OCI-M1 (cell line): Measurements from ENCODE around the gene AGRN.
A peak's percentile ranks its signal among the peaks of the same experiment; 100 is the strongest.
"Not testable (repeated sequence)": the region's sequence is repeated elsewhere in the genome, so short reads cannot be mapped to it uniquely, and the experiment has no call there.

Source experiments
- DNase-seq: peaks from one replicate; lab custom pipeline; 2025; lab: John Stamatoyannopoulos, UW

AGRN gene

GRCh38 chr1:1020000-1020404 lies at the start of gene AGRN:
Gene AGRN, plus strand, starts transcription at chr1:1020120. Its CDS starts 53 bp downstream, at chr1:1020173.
- peak; percentile 67 for DNase-seq

- no peak for DNase-seq
Observed at GRCh38 chr1:970242-970972, 49.5 kb upstream of the AGRN start.

GRCh38 chr1:970973-971730 lies 48.8 kb upstream of the AGRN start:
- no peak for DNase-seq

GRCh38 chr1:971751-972506 lies 48.0 kb upstream of the AGRN start:
- DNase-seq, result no peak

GRCh38 chr1:972726-973458 lies 47.0 kb upstream of the AGRN start:
- DNase-seq, result no peak

GRCh38 chr1:973459-974292 lies 46.2 kb upstream of the AGRN start:
- DNase-seq, result no peak

- no peak for DNase-seq
Observed at GRCh38 chr1:974293-974640, 45.7 kb upstream of the AGRN start.

- no peak for DNase-seq
Observed at GRCh38 chr1:974687-975328, 45.1 kb upstream of the AGRN start.

- DNase-seq, result no peak
Observed at GRCh38 chr1:975365-975764, 44.6 kb upstream of the AGRN start.

- peak; percentile 74 for DNase-seq
Observed at GRCh38 chr1:975896-976683, 43.8 kb upstream of the AGRN start.

GRCh38 chr1:976791-977190 lies 43.1 kb upstream of the AGRN start:
- not testable (repeated sequence) for DNase-seq

- no peak for DNase-seq
Observed at GRCh38 chr1:978069-978834, 41.7 kb upstream of the AGRN start.

- DNase-seq, result no peak
Observed at GRCh38 chr1:978835-979743, 40.8 kb upstream of the AGRN start.

- no peak for DNase-seq
Observed at GRCh38 chr1:979744-980072, 40.2 kb upstream of the AGRN start.

- no peak for DNase-seq
Observed at GRCh38 chr1:980137-980571, 39.8 kb upstream of the AGRN start.

- no peak for DNase-seq
Observed at GRCh38 chr1:980602-981395, 39.1 kb upstream of the AGRN start.

GRCh38 chr1:981491-981954 lies 38.4 kb upstream of the AGRN start:
- DNase-seq, result no peak
